Body of pancreas (tissue), 4 donors: ENCODE results near the gene SH2D3C. TPM values are rescaled to one million over a fixed set of nuclear protein-coding genes. Genes with fewer than 3 reads are reported as not detected.

ENCODE experiments used
- ATAC-seq: fragments of 150-250 bp; one replicate; pipeline ENCODE4 v1.9.1; 2016
- DNase-seq, 4 donors: peaks; one replicate each; pipeline ENCODE4 v3.0.0-alpha.2; 2019
- H3K27ac ChIP-seq, 4 donors: fragments of 200-600 bp; sonication (generic); 1 replicate in 3 of 4; 2 replicates in 1 of 4; pipeline versions ENCODE4 v1.5.1 to v1.6.1; 2016 to 2019; ENCODE audit warnings: mild to moderate bottlenecking in 1 of 4, mixed read lengths in 1 of 4, moderate library complexity in 1 of 4
- H3K27me3 ChIP-seq, 2 donors: fragments of 200-600 bp; sonication (generic); one replicate each; pipeline ENCODE4 v1.6.0; 2016; ENCODE audit warnings: mild to moderate bottlenecking in 1 of 2
- H3K36me3 ChIP-seq, 2 donors: fragments of 200-600 bp; sonication (generic); replicated peaks in 1 of 2; 2 replicates each; pipeline ENCODE4 v1.5.1; 2016; ENCODE audit warnings: low read depth in 2 of 2; ENCODE audit not compliant: insufficient read depth in 1 of 2
- H3K4me1 ChIP-seq: fragments of 200-600 bp; sonication (generic); one replicate; pipeline ENCODE4 v1.6.0; 2016
- H3K4me3 ChIP-seq, 2 donors: fragments of 200-600 bp; sonication (generic); 1 replicate in 1 of 2; 2 replicates in 1 of 2; pipeline ENCODE4 v1.5.1; 2016 to 2019
- H3K9me3 ChIP-seq, 3 donors: fragments of 200-600 bp; sonication (generic); 1 replicate in 2 of 3; 2 replicates in 1 of 3; pipeline ENCODE4 v1.5.1; 2016
- POLR2A ChIP-seq, 3 donors: fragments of 450-650 bp; IDR thresholded peaks; one replicate each; pipeline ENCODE4 v1.6.1; 2016; ENCODE audit warnings: antibody characterized with exemption in 3 of 3, mild to moderate bottlenecking in 2 of 3
- WGBS, 2 donors: methylation state at CpG; one replicate each; pipeline ENCODE4 v1.1.5; 2017; 5-methylcytosine and 5-hydroxymethylcytosine counted together
- intact Hi-C: fragments of 100-400 bp; cut with DNase I; formaldehyde crosslinking; loops from one replicate; pipeline ENCODE4 v1.15.1; 2023
- total RNA-seq, 2 donors: library from RNA; depleted of rRNA; stranded (reverse); fragments of >200 nt; gene quantifications; one replicate each; pipeline ENCODE4 v1.1.0, GENCODE V29; 2016
- TF ChIP-seq, protein P1 (sequence below), 7 experiments: fragments of 450-650 bp in 4 of 7; fragments of 200-600 bp in 3 of 7; sonication (generic) in 3 of 7; IDR thresholded peaks; one replicate each; pipeline ENCODE4 v1.5.1; 2016 to 2019; ENCODE audit warnings: antibody characterized with exemption in 7 of 7

Gene SH2D3C
- total RNA-seq, 2 donors from 2014 or later = 3.3 to 4.2 TPM

DNA sequence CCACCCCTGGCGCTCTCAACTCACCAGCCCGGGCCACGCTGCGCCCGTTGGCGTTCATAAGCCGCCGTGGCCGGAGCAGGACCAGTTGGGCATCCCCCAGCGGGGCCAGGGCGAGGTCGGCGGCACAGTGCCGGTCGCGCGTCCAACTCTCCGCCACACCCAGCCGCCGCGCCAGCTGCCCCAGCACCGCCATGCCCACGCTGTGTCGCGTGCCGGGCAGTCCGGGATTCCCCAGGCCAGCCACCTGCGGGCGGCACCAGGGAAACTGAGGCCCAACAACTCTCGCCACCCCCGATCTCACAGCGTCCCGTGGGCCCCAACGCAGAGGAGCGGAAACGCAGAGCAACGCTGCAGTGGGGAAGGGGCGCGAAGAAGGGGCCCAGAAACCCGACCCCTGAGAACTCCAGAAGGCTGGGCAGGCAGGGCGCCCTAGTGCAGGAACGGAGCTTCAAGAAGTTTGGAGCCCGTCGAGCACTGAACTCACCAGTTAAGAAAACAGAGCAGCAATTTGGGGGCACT is 63.5 kb downstream of the SH2D3C start:
- 0% methylated on average over 44 of the region's 44 CpGs; no CpG with 5 or more reads in 1 of the 2 donors for WGBS, 2 donors
- H3K9me3 ChIP-seq = no peaks in the 10 kb centered on the region
- DNase-seq = peak in 3 of 4 donors; percentile 42 to 45 (median 44)
- TF ChIP-seq, protein P1, sequence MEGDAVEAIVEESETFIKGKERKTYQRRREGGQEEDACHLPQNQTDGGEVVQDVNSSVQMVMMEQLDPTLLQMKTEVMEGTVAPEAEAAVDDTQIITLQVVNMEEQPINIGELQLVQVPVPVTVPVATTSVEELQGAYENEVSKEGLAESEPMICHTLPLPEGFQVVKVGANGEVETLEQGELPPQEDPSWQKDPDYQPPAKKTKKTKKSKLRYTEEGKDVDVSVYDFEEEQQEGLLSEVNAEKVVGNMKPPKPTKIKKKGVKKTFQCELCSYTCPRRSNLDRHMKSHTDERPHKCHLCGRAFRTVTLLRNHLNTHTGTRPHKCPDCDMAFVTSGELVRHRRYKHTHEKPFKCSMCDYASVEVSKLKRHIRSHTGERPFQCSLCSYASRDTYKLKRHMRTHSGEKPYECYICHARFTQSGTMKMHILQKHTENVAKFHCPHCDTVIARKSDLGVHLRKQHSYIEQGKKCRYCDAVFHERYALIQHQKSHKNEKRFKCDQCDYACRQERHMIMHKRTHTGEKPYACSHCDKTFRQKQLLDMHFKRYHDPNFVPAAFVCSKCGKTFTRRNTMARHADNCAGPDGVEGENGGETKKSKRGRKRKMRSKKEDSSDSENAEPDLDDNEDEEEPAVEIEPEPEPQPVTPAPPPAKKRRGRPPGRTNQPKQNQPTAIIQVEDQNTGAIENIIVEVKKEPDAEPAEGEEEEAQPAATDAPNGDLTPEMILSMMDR (IDR thresholded peaks at IDR 0.05) = no peak
- TF ChIP-seq POLR2A (IDR thresholded peaks at IDR 0.05) = no peak
- H3K27me3 ChIP-seq = no peaks in the 10 kb centered on the region
- peak; percentile 30 for ATAC-seq
- peaks cover 17% of the 10 kb centered on the region for H3K4me1 ChIP-seq
- H3K27ac ChIP-seq = peak overlapping the region; percentile 29 to 86 (median 64)
- intact Hi-C loops = no loop called here
- no peaks in the 10 kb centered on the region for H3K36me3 ChIP-seq
- H3K4me3 ChIP-seq = peak overlapping the region; percentile 77 to 79

DNA sequence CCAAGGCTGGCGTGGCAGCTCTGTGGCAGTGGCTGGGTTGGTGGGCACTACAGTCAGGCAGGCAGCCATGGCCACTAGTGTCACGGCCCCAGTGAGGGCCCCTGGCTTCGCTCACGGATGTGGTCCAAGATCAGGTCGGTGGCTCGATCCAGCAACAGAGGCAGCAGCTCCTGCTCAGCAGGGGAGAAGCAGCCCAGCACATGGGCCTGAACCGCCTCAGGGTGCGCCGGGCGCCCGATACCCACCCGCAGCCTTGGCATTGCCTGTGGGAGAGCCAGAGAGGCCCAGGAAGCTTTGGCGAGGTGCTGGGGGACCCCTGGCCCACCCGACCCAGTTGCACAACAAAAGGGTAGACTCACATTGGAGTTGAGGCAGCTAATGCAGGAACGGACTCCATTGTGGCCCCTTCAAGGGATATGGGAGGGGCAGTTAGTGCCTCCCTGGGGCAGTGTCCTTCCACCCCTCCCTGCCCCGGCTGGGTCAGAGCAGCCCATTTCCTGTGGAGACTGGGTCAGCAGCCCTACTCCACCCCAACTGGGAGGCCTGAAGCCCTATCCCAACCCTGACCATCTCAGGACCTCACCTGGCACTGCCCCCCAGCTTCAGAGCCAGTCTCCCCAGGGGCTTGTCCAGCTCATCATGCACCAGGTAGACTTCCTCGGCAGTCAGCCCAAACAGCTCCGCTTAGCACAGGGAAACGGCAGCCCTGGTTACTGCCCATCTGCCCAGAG is 64.3 kb downstream of the SH2D3C start:
- WGBS, 2 donors = 43 to 74% methylated on average over 4 to 7 of the region's 19 CpGs
- Histone ChIP-seq H3K9me3 (no peaks in the 10 kb centered on the region), H3K4me1 (peaks cover 17% of the 10 kb centered on the region), H3K36me3 (no peaks in the 10 kb centered on the region), H3K27me3 (no peaks in the 10 kb centered on the region), H3K27ac (no peak overlapping the region), H3K4me3 (no peak overlapping the region)
- TF ChIP-seq POLR2A (IDR thresholded peaks at IDR 0.05) = no peak
- TF ChIP-seq, protein P1 (IDR thresholded peaks at IDR 0.05) = no peak
- ATAC-seq (no peak), DNase-seq (no peak)
- intact Hi-C loops = no loop called here

DNA sequence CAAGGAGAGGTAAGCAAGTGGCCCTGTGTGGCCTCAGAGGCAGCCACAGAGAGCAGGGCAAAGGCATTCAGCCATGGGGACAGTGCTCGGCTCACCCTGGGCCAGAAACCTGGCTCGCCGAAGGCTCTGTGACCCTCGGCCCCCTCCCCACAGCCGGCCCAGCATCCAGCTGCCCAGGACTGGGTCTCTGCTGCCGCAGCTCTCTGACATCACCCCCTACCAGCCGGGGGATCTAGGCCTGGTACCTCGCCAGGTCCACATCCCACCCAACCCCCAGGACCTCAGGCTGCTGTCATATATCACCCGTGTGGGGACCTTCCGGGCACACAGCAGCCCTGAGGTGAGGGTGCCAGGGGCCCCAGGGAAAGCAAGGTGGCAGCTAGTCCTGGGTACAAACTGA is 65.6 kb downstream of the SH2D3C start:
- Histone ChIP-seq H3K27me3 (no peaks in the 10 kb centered on the region), H3K27ac (no peak overlapping the region), H3K9me3 (no peaks in the 10 kb centered on the region), H3K4me1 (peaks cover 17% of the 10 kb centered on the region), H3K36me3 (no peaks in the 10 kb centered on the region), H3K4me3 (no peak overlapping the region)
- 90 to 93% methylated on average over 3 to 10 of the region's 10 CpGs for WGBS, 2 donors
- TF ChIP-seq POLR2A (IDR thresholded peaks at IDR 0.05) = no peak
- TF ChIP-seq, protein P1 (IDR thresholded peaks at IDR 0.05) = no peak
- no peak for DNase-seq
- intact Hi-C loops = no loop called here
- no peak for ATAC-seq

DNA sequence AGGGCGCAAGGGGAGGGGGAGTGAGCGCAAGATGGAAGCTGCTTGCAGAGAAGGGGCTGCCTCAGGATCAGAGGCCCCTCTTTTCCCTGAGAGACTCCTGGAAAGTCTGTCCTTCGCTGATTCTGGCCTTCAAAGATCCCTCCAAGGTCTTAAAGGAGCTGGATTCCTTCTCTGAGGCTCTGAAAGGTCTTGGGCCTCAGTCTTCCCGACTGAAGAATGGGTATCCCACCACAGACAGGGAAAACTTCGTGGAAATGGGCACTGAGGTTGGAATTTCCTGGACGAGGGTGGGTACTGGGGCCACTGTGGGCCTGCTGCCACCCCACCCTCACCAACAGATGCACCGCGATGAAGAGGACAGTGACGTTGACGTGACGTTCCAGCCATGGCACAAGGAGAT is 66.1 kb downstream of the SH2D3C start:
- H3K4me1 ChIP-seq = peaks cover 17% of the 10 kb centered on the region
- H3K9me3 ChIP-seq = no peaks in the 10 kb centered on the region
- no peaks in the 10 kb centered on the region for H3K27me3 ChIP-seq
- no peaks in the 10 kb centered on the region for H3K36me3 ChIP-seq
- intact Hi-C loops = no loop called here
- no peak overlapping the region for H3K27ac ChIP-seq
- DNase-seq (no peak), ATAC-seq (no peak)
- no peak overlapping the region for H3K4me3 ChIP-seq
- TF ChIP-seq, protein P1 (IDR thresholded peaks at IDR 0.05) = no peak
- TF ChIP-seq POLR2A (IDR thresholded peaks at IDR 0.05) = no peak
- WGBS, 2 donors = 88 to 93% methylated on average over 5 to 11 of the region's 11 CpGs
